HG03432 (cell line): ENCODE measurements around the gene GTPBP1.

Experiments
- ATAC-seq: cut with Tn5 transposase; IDR thresholded peaks from one replicate; pipeline ENCODE4 v1.9.1; 2021; ENCODE audit warnings: mild to moderate bottlenecking, moderate library complexity; ENCODE audit not compliant: unreplicated experiment

GTPBP1 gene

DNA sequence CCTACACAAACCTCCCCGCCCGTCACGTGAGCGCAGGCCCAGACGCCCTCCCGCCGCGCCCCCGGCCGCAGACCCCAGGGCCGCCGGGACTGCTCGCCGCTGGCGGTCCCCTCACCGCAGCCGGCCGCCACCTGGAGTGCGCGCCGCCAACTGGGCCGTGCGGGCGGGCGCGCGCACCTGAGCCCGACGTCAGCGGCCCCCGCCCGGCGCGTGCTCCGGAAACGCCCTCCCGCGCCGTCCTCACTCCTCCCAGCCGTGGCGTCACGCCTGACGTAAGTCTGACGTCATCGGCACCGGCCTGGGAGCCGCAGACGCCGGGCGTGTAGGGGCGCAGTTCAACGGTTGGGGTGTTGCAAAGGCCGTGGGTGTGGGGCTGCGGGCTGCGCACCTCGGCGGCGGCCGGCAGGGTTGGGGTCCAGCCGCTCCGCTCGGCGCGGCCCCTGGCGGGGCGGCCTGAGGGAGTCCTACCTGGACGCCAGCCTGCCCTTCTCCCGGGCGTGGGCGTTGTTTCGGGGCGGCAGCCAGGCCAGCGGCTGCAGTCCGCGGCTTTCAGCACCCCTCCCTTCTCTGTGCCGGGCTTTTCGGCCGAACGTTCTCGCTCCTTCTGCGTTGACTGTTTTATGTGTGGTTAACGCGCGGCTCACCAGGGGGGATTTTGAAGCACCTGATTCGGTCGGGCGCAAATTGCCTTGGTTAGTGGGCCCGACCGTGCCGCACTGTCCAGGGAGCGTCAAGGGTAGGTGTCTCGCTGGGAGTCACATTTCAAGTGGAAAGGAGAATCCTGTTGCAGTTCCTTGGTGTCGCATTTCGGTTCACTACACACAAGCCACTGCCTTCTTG is 4.7 kb upstream of the GTPBP1 start, which contains the start of gene JOSD1:
JOSD1 (minus strand) TSS at position 155 of the 840 bp plus-strand sequence. CDS start 956 bp downstream, outside the sequence.
- peak; percentile 50 for ATAC-seq

DNA sequence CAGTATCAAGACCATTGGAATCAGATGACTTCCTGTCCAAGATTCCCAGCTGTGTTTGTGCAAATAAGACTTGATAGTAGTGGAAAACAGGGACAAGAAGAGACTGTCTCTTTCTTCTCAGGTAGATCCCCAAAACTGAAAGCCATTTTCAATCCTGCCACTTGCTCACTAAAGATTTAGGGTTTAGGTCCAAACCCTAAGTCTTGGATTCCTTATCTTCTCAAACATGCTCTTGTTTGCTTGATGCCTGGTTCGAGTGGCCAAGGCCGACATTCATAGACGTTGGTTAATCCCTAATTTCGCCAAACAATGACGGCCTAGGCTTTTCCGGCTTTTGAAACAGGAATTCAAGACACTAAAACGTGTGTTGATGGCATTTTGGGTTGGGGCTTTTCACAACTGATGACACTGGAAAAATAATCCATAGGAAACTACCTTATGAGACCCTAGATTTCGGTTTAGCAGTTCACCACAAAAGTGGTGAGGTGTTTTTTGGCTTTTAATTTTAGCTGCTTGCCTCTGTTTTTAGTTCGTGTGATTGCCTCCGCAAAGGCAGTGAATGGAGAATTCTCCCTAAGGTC is 1.0 kb upstream of the GTPBP1 start:
- ATAC-seq: no peak

- ATAC-seq: peak; percentile 1
These were observed 557 bp downstream of the GTPBP1 start for GRCh38 chr22:38706101-38706900.

- ATAC-seq: no peak
These were observed 1.1 kb downstream of the GTPBP1 start for GRCh38 chr22:38706901-38707195.

GRCh38 chr22:38707346-38707745 is 1.6 kb downstream of the GTPBP1 start:
- ATAC-seq: no peak

GRCh38 chr22:38707984-38708383 is 2.2 kb downstream of the GTPBP1 start:
- ATAC-seq: no peak

- no peak for ATAC-seq
These were observed 3.6 kb downstream of the GTPBP1 start for GRCh38 chr22:38709306-38709705.

DNA sequence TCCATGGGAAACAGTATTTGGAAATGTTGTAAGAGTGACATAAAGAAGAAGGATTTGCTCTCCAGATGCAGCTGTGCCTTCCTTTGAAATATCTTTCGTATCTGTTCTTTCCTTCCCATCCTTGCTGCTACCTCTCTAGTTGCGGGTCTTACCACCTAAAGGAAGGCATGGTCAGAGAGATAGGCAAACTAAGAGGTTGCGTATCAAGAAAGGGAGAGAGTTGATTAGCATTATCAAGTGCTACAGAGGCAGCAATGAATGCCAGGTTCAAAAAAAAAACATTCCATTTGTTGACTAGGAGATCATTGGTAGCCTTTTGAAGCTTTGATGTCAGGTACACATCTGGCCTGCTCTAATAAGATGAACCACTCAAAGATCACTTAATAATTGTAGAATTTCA is 4.6 kb downstream of the GTPBP1 start:
- no peak for ATAC-seq

DNA sequence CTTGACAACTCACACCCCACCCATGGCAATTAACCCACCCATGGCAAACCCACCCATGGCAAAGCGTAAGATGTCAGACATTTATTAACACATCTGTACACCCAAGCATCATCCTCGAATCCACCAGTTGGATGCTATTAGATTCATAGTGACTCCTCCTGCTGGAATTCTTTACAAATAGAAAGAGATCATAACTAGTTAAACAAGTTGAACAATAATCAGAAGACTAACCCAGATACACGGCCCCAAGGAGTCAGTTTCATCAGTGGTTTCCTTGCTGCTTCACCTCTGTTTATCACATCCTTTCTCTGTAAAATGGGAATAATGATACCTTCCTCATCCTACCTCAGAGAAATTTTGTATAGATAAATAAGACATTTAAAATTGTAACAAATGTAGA is 5.1 kb downstream of the GTPBP1 start:
- ATAC-seq: no peak

DNA sequence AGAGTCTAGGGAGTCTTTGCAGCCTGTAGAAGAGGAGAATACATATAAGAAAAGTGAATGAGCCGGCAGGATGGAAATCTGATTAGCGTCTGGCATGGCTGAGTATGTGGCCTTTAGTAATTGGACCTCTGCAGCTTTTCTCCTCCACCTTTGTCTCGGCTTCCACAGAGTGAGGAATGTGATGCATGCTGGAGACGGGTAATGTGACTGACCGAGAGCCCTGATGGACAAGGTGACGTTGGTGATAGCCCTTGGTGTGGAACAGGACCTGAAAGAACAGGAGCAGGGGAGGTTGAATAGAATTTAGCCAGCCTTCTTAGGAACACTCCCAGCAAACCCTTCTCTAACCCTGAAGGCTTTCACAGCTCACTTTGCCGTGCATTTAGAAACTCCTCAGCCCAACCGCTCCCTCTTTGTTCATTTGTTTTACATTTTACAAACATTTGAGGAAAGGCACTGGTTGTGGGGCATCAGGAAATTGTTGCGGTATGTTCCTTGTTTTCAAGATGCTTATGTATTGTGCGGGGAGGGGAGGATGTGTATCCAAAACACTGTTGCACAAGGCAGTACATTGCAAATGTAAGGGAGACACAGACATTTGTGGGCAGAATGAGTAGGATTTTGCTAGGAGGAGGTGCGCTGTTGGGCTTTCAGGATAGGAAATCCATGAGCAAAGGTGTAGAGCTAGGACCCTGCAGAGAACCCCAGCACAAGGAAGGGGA is 6.9 kb downstream of the GTPBP1 start:
- no peak for ATAC-seq

- ATAC-seq: no peak
These were observed 8.2 kb downstream of the GTPBP1 start for GRCh38 chr22:38713921-38714320.

GRCh38 chr22:38715176-38715764 is 9.5 kb downstream of the GTPBP1 start:
- ATAC-seq: no peak

- ATAC-seq: no peak
These were observed 10.1 kb downstream of the GTPBP1 start for GRCh38 chr22:38715852-38716251.

DNA sequence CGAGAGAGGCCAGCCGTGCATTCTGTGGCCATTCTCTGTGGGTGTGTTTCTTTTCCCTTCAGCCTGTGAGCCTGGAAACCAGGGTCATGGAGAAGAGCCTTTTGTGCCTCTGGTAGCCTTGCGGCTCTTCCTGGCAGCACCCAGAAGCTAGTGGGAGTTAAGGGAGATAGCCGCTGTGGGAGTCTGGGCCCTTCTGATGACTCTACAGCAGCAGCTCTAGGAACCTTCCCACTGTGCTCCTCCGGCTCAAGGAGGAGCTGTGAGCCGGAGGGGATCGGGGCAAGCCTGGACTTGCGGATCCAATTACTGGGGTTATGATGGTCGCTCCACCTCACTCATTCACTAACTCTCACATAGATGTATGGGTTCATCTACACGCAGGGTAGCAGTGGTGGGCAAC is 10.5 kb downstream of the GTPBP1 start:
- ATAC-seq: no peak

DNA sequence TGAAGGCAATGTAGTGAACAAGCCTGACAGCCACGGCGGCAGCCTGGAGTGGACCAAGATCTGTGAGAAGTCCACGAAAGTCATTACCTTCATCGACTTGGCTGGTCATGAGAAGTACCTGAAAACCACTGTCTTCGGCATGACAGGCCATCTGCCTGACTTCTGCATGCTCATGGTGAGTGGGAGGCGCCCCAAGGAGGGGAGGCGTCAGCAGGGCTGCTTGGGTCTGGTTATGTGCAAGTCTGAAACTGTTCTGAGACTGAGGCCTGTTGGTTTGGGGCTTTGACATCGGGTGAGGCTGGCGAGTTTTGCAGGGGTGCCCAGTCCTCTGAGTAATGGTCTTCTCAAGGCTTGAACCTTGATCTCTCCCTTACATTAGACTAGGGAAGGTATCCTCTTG is 11.1 kb downstream of the GTPBP1 start:
- no peak for ATAC-seq

GRCh38 chr22:38717244-38717643 is 11.5 kb downstream of the GTPBP1 start:
- ATAC-seq: no peak

DNA sequence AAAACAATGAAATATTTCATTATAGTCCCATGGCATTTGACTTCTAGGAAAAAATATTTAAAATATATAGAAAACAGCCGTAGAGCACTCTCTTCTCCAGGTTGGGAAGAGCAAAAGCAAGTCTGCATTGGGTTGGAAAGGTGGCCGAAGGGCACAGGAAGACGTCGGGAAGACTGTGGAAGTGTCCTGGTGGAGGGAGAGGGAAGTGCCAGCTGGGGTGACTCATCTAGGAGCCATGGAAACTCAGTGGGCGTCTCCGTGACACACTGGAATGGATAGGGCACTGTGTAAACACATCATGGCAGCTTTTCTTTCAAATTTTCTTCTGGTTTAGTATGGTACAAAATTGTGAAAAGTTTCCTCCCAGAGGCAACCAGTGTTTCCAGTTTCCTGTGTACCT is 12.7 kb downstream of the GTPBP1 start:
- ATAC-seq: no peak

GRCh38 chr22:38719196-38719595 is 13.5 kb downstream of the GTPBP1 start:
- ATAC-seq: no peak

- ATAC-seq: no peak
These were observed 14.6 kb downstream of the GTPBP1 start for GRCh38 chr22:38720350-38720749.

DNA sequence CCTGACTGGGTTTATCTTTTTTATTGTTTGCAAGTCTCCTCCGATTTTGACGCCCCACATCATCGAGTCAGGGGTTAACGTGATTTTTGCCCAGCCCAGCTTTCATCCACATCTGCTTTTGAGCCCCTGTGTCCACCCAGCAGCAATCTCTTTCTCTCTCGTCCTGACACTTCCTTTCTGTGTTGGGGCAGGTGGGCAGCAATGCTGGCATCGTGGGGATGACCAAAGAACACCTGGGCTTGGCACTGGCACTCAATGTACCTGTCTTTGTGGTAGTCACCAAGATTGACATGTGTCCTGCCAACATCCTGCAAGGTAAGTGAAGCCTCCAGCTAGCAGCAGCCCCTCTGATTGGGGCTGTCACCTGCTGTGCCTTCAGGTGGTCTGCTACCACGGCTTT is 15.8 kb downstream of the GTPBP1 start:
- no peak for ATAC-seq

- ATAC-seq: no peak
These were observed 18.4 kb downstream of the GTPBP1 start for GRCh38 chr22:38724176-38724575.
